NT2/D1 (cell line): ENCODE results near the gene HK3.

Source experiments
- DNase-seq: peaks from one replicate; pipeline ENCODE4 v3.0.0-alpha.2; 2011; ENCODE audit warnings: low read depth, low spot score
- H3K27me3 ChIP-seq: 2 replicates; pipeline ENCODE4 v1.6.0; 2011; ENCODE audit warnings: mild to moderate bottlenecking; ENCODE audit not compliant: insufficient read length, insufficient read depth
- H3K36me3 ChIP-seq: 2 replicates; pipeline ENCODE4 v1.6.1; 2011; ENCODE audit warnings: mild to moderate bottlenecking, low read length, mixed read lengths; ENCODE audit not compliant: insufficient read depth, insufficient read length
- H3K4me1 ChIP-seq: 2 replicates; pipeline ENCODE4 v1.5.1; 2011; ENCODE audit not compliant: insufficient read depth, insufficient read length
- H3K4me3 ChIP-seq: 2 replicates; pipeline ENCODE4 v1.5.1; 2011; ENCODE audit warnings: low read depth; ENCODE audit not compliant: insufficient read length
- H3K9ac ChIP-seq: 2 replicates; pipeline ENCODE4 v1.6.0; 2011; ENCODE audit warnings: low read depth; ENCODE audit not compliant: insufficient read length
- H3K9me3 ChIP-seq: 2 replicates; pipeline ENCODE4 v1.5.1; 2011; ENCODE audit warnings: mild to moderate bottlenecking, low read length; ENCODE audit not compliant: insufficient read depth
- SUZ12 ChIP-seq: IDR thresholded peaks from 2 replicates; pipeline ENCODE4 v1.6.1; 2011; ENCODE audit not compliant: insufficient read length, insufficient read depth; ENCODE audit errors: extremely low read depth
- YY1 ChIP-seq: IDR thresholded peaks from 2 replicates; pipeline ENCODE4 v1.6.1; 2011; ENCODE audit not compliant: insufficient read length, insufficient read depth
- ZNF274 ChIP-seq: IDR thresholded peaks from 2 replicates; pipeline ENCODE4 v1.6.1; 2011; ENCODE audit warnings: mild to moderate bottlenecking, low read depth, low read length

HK3 gene

DNA sequence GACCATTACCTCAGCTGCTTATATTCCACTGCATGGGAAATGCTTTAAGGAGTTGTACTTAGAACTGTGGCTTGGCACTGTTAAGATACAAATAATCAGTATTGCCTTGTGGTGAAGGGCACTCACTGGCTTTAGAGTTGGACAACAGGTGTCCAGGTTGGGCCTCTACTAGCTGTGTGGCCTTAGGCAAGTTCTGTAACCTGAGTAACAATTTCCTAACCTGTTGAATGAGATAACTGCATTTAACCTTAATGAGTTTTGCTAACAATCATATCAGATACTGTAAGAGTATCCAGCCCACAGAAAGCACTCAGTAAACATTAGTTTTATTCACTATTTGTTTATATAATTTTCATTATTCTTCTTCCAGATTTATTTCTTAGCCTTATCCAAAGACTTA, 17.2 kb upstream of the HK3 start:
- H3K9me3 ChIP-seq, result no peaks in the 10 kb centered on the region
- no peak overlapping the region for H3K9ac ChIP-seq
- H3K27me3 ChIP-seq, result no peaks in the 10 kb centered on the region
- no peak for DNase-seq
- H3K36me3 ChIP-seq, result peaks cover 8% of the 10 kb centered on the region
- no peak for TF ChIP-seq YY1
- TF ChIP-seq ZNF274, result no peak
- TF ChIP-seq SUZ12, result no peak
- H3K4me3 ChIP-seq, result no peak overlapping the region
- no peaks in the 10 kb centered on the region for H3K4me1 ChIP-seq

DNA sequence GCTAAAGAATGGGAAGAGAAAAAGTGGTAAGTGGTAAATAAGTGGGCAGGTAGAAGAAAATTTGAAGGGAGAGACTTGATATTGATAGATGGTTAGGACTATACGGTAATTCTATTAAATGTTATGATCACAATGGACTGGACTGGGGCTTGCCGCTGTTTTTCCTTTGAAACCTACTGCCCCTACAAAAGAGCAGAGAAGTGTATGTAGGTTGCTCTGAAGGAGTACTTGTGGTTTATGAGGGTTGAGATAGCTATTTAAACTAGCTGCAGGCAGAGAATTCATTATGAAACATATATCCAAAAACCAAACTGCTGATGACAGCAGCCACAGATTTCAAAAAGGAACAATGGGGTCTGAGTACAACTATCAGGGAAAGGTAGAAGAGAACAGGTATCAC, 16.8 kb upstream of the HK3 start:
- DNase-seq, result no peak
- TF ChIP-seq ZNF274 (no peak), YY1 (no peak), SUZ12 (no peak)
- H3K36me3 ChIP-seq, result peaks cover 8% of the 10 kb centered on the region

DNA sequence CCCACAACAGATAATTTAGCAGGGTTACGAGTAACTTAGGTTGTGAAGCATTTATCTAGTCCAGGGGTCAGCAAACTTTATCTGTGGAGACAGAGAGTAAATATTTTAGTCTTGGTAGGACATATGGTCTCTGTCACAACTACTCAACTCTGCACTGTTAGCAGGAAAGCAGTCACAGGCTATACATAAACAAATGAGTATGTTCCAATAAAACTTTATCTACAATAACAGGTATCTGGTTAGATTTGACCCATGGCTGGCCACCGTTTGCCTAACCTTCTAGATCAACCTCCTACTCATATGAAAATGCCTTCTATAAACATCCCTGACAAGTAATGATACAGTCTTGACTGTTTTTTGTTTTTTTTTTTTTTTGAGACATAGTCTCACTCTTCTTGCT, 13.0 kb upstream of the HK3 start:
- Histone ChIP-seq H3K9ac (no peak overlapping the region), H3K4me3 (no peak overlapping the region), H3K36me3 (peaks cover 25% of the 10 kb centered on the region), H3K4me1 (no peaks in the 10 kb centered on the region), H3K27me3 (no peaks in the 10 kb centered on the region), H3K9me3 (no peaks in the 10 kb centered on the region)
- no peak for DNase-seq
- TF ChIP-seq SUZ12 (no peak), YY1 (no peak), ZNF274 (no peak)

More for the DNA sequence above, 16.8 kb upstream of the HK3 start:
- Histone ChIP-seq H3K9me3 (no peaks in the 10 kb centered on the region), H3K9ac (no peak overlapping the region), H3K4me1 (no peaks in the 10 kb centered on the region), H3K4me3 (no peak overlapping the region), H3K27me3 (no peaks in the 10 kb centered on the region)

DNA sequence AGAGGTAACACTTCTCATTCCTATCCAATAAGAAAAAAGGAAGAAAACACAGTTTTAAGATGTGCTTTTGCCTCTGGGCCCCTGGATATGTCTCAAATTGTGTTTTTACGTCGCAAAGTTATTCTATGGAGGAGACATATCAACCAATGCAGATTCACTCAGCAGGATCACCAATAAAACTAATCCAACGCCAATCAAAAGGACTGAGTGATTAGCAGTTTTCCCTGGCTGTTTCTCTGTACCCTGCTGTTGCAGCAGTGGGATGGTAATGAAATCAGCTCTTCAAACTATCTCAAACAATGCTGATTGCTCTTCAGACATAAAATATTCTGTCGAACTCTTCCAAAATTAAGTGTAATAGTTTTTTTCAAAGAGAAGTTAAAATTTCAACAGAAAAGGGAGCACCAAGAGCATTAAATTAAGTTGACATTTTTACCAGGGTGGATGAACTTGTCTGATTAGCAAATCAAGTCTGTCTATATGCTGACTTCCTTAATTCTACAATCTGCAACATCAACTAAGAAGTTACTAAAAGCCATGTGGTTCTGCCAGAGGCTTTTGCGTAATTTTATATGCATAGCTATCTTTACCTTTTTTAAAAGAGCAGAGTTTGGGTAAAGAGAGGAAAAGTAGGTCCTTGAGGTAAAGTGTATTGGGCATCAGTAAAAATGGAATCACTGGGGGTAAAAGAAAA, 9.7 kb upstream of the HK3 start:
- Histone ChIP-seq H3K36me3 (peaks cover 51% of the 10 kb centered on the region), H3K9me3 (no peaks in the 10 kb centered on the region)

DNA sequence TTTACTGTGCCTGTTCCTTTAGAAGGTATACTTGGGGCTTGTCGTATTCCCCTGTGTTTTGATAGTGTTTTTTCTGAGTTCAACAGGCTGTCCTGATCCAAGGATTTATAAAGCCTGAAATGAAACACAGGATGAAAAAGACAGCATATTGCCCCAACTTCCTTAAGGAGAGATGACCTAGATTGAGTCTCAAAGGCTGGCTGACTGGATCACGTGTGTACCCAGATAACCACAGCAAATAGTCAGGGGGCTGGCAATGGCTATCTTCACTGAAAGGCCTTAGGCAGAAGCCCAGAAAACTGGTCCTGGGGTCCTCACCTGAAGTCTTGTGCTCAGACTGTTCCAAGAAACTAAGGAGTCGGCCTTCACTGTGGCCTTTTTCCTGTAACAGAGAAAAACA, 7.7 kb upstream of the HK3 start:
- no peaks in the 10 kb centered on the region for H3K27me3 ChIP-seq
- H3K9me3 ChIP-seq, result no peaks in the 10 kb centered on the region
- H3K4me1 ChIP-seq, result no peaks in the 10 kb centered on the region
- TF ChIP-seq YY1 (no peak), SUZ12 (no peak), ZNF274 (no peak)
- H3K36me3 ChIP-seq, result peaks cover 69% of the 10 kb centered on the region
- H3K9ac ChIP-seq, result no peak overlapping the region
- no peak for DNase-seq
- H3K4me3 ChIP-seq, result no peak overlapping the region

More for the DNA sequence above, 9.7 kb upstream of the HK3 start:
- H3K9ac ChIP-seq, result no peak overlapping the region
- H3K4me1 ChIP-seq, result no peaks in the 10 kb centered on the region
- no peak overlapping the region for H3K4me3 ChIP-seq
- H3K27me3 ChIP-seq, result no peaks in the 10 kb centered on the region
- TF ChIP-seq YY1 (no peak), ZNF274 (no peak), SUZ12 (no peak)
- DNase-seq, result no peak

DNA sequence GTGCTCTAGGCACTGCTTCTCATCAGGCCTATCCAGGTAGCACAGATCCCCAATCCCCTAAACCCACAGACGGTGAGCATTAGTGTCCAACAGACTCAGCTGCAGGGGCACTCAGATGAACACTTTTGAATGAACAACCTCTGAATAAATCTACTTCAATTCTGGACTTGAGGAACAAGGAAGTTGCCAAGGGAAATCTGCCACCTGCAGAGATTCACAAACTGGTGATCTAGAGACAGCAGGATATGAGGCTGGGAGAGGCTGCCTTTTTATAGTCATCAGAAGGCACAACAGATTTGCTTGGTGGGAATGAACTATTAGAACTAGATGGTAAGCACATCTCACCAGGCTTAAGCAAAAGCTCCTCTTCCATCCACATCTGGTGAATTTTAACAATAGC, 7.0 kb upstream of the HK3 start:
- Histone ChIP-seq H3K4me1 (no peaks in the 10 kb centered on the region), H3K36me3 (peaks cover 66% of the 10 kb centered on the region), H3K9ac (no peak overlapping the region), H3K27me3 (no peaks in the 10 kb centered on the region), H3K4me3 (no peak overlapping the region), H3K9me3 (no peaks in the 10 kb centered on the region)
- DNase-seq, result no peak
- TF ChIP-seq YY1 (no peak), SUZ12 (no peak), ZNF274 (no peak)

DNA sequence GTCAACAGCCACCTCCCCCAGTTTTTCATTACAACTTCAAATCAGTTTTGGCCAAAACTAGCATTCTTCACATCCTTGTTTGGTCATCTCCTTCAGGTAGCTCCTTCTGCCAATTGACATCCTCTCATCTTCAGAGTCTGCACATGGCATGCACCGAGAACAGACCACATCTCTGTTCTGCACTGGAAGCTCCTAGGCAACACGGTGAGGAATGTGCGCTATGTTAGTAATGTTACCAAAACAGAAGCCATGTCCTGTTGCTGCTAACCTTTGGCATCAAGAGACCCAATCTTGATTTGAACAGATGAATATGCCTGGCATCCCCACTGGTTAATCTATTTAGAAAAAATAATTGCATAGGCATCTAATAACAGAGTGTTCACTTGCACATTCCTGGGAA, 5.1 kb upstream of the HK3 start:
- DNase-seq, result no peak
- Histone ChIP-seq H3K4me3 (no peak overlapping the region), H3K27me3 (no peaks in the 10 kb centered on the region), H3K4me1 (no peaks in the 10 kb centered on the region), H3K9ac (no peak overlapping the region), H3K9me3 (no peaks in the 10 kb centered on the region), H3K36me3 (peaks cover 70% of the 10 kb centered on the region)
- TF ChIP-seq SUZ12 (no peak), ZNF274 (no peak), YY1 (no peak)
